ENCODE data around the gene ABI3BP. TPM values are rescaled to one million over a fixed set of nuclear protein-coding genes. Genes with fewer than 3 reads are reported as not detected.

Gene ABI3BP
- total RNA-seq, 1 donor from 2014 or later: 52.6 TPM

DNA sequence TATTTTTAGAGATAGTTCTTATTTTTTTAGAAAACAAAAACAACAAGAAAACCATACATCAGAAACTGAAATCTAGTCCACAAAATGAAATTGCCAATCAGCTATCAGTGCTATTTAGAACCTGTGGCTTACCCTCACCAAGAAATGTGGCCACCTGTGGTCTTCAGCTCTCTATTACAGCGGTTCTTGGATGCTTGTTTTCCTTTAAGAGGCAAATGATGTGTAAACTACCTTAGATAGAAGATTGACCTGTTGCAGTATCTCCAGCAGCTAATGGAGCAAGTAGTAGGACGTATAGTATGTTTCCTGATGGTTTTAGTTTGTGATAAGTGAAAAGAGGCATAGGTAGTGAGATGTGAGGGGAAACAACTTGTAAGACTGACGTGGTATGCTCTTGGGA is 262.7 kb downstream of the ABI3BP start:
- DNase-seq (ENCODE audit: low read depth): no peak

DNA sequence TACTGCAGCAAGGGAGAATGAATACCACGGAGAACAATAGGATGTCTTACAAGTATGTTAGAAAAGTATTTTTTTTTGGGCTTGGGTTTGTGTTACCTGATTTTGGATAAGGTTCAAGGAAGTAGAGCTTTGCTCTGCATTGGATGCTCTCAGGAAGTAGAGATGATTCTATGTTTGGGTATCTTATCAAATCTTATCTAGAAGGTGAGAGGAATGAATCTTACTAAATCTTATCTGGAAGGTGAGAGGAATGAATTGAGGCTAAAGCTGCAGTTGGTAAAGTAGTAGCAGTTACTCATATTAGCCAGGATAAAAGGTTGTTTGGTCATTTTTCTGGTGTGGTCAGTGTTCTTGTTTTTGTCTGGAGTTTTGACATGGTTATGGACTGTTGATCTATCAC is 266.5 kb downstream of the ABI3BP start:
- no peak for DNase-seq (ENCODE audit: low read depth)

DNA sequence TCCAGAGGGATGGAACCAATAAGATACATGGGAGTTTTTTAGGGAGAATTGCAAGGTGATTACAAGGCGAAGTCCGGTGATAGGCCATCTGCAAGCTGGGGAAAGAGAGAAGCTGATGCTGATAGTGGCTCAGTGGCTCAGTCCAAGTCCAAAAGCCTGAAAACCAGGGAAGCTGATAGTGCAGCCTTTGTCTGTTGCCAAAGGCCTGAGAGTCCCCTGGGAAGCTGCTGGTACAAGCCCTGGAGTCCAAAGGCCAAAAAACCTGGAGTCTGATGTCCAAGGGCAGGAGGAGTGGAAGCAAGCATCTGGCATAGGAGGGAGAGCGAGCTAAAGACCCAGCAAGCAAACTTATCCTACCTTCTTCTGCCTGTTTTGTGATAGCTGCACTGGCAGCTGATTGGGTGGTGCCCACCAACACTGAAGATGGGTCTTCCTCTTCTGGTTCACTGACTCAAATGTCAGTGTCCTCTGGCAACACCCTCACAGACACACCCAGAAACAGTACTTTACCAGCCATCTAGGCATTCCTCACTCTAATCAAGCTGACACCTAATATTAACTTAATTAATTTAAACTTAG is 267.2 kb downstream of the ABI3BP start:
- DNase-seq (ENCODE audit: low read depth): no peak

DNA sequence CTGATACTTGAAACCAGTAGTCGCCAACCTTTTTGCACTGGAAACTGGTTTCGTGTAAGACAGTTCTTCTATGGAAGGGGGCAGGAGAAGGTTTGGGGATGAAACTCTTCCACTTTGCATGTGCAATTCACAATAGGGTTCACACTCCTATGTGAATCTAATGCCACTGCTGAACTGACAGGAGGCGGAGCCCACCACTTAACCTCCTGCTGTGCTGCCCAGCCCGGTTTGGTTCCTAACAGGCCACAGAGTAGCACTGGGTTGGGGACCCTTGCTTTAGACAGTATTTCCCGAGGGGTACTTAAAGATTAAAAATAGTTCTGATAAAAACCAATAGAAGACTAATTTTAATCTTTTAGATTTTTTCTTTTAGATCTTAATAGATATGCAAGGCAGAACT is 272.8 kb downstream of the ABI3BP start:
- no peak for DNase-seq (ENCODE audit: low read depth)

DNA sequence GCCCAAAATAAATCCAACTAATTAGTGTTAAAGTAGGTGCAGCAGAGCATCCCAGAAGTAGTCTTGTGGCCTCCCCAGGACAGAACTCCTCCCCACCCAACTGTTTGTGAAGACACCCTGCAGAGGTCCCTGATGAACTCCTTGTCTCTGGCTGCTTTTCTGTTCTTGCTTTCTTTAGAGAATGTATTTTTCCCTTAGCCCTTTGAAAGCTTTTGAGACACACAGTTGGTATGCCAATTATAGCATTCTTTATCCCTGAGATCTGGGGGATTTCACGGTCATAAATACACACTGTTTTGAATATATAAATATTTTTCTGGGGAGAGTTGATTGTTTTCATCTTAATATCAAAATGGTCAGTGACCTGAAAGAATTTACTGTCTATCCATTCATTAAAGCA is 274.1 kb downstream of the ABI3BP start:
- DNase-seq (ENCODE audit: low read depth): no peak

DNA sequence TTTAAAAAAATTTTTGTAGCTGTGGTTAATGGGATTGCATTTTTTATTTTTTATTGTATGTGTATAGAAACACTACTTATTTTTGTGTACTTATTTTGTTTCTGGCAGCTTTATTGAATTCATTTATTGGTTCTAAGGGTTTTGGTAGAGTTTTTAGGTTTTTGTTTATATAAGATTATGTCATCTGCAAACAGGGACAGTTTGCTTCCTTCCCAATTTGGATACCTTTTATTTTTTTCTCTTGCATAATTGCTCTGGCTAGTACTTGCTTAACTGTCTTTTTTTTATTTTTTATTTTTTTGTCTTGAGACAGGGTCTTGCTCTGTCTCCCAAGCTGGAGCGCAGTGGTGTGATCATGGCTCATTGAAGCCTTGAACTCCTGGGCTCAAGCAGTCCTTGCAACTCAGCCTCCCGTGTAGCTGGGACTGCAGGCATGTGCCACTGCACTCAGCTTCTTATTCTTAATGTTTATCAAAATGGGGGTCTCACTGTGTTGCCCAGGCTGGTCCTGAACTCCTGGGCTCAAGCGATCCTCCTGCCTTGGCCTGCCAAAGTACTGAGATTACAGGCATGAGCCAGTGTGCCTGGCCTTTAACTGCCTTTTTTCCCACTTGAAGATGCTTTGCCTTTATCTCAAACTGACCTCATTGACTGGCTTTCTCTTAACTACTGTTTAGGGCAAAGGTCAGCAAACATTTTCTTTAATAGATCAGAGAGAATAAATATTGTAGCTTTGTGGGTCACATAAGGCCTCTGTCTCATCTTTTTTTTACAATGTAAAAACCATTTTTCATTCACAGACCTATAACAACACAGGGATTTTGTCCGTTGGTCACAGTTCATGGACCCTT is 275.4 kb downstream of the ABI3BP start:
- DNase-seq (ENCODE audit: low read depth): no peak

DNA sequence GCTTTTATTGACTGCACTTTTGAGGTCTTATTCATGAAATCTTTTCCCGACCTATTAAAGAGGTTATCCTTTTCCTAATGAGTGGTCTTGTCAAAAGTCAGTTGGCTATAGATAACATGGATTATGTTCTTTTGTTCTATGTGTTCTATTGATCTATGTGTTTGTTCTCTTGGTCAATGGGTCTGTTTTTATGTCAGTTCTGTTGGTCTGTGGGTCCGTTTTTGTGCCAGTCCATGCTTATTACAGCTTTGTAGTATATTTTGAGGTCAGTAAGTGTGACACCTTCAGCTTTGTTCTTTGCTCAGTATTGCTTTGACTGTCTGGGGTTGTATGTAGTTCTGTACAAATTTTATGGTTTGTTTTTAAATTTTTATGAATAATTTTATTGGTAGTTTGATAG is 276.2 kb downstream of the ABI3BP start:
- DNase-seq (ENCODE audit: low read depth): no peak

DNA sequence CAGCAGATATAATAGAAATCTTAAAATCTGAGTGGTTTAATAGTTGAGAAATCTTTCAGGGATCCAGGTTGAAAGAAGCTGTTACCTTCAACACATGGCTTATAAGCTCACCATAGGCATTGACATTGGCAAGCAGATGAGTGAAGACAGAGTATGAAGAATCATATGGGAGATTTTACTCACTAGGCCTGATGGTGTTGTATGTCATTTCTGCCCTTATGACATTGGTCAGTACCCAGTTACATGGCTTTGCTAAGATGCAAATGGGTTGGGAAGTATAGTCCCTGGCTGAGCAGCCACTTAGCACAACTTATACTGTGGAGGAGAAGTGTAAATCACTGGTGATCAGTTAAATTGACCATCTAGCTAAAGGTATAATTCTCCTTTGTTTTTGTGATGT is 278.0 kb downstream of the ABI3BP start:
- no peak for DNase-seq (ENCODE audit: low read depth)

DNA sequence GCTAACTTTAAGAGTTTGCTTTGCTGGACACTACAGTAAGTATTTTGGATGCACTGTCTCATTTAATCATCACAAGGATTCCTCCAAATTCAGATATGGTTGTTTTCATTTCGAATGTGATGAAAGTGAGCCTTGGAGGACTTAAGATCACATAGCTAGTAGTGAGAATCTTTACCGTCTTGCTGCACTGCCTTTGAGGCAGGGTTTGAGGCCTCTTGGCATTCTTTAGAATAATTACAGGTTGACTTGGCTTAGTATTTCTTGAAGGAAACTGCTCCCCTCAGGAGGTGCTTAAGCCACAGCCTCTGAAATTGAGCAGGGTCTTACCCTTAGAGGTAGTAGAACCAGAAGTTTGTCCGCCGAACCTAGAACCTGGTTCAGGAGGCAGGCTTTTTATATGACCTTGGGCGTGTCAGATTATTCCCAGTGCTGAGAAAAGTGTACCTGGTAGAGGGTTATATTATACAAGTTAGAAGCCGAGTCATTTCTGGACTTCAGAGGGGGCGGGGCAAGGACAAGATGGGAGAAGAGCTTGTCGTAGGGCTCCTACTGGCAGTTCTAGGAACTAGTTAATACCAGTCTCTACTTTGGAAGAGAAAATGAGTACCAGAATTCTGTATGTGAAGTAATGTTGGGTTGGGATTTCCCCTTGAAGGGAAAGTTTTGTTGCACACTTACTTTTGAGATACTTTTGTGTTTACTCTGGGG is 282.8 kb downstream of the ABI3BP start:
- DNase-seq (ENCODE audit: low read depth): peak; percentile 61

DNA sequence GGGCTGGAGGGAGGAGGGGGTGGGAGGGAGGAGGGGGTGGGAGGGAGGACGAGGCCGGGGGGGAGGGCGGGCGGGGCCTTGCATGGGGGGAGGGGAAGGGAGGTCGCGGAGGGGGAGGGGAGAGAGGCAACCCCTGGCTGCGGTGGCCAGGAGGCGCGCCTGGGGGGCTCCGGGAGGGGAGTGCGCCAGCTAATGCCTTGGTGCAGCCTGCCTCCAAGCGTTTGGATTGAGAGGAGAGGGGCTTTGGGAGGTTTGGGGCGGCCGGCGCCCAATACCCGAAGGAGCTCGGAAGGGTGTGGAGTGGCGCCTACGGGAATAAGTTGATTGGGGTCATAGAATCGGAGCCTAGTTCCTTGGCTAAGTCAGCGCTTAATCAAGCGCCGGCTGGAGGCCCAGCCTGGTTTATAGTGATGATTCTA is 283.4 kb downstream of the ABI3BP start:
- DNase-seq (ENCODE audit: low read depth): no peak

DNA sequence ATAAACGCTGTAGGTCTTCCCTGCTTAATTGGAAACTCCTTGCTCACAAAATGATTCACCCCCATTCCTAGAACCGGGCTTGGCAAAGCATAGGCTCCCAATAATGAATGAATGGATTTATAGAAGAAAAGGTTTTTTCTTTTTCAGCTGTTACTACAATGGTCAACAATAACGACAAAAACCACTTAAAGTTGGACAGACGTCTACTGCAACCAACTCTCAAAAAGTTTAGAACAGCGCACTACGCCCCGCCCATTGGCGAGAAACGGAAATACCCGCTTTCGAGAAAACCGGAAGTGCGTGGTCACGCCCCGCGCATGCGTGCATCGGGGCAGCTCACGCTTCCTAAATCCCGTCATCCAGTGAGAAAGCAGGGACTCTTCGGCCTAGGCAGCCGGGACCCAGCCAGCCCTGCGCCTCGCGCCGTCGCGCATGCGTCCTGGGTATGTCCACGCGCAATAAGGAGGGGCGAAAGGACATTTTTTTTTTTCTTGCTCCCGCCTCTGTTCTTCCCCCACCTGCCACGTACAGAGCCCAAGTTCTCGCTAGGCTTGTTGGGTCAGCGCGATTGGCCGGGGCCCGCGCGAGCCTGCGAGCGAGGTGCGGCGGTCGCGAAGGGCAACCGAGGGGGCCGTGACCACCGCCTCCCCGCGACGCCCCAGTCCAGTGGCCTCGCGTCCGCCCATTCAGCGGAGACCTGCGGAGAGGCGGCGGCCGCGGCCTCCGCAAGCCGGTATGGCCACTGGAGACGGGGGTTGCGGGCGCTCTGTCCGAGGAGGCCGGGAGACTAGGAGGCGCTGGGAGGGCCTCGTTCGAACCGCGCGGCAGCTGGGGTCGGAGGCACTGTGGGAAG is 284.0 kb downstream of the ABI3BP start, which contains the start of gene TFG:
Gene TFG (plus strand): TSS at position 506 of the 853 bp plus-strand sequence. CDS start 4,192 bp downstream, outside the sequence.
- DNase-seq (ENCODE audit: low read depth): peak; percentile 98

DNA sequence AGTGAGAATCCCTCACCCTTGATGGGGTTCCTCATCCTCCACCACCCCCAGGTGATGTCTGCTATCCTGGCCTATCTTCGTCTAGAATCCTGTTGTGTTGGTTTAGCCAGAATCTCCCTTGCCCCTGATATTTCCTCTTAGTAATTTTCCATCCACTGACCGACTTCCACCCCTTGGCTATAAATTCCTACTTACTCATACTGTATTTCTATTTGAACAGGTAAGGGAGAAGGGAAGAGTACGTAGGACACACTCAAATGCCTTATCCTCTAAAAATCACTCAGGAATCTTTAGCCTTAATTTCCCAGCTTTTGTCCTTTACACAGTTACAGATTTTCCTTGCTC is 284.6 kb downstream of the ABI3BP start:
- no peak for DNase-seq (ENCODE audit: low read depth)

DNA sequence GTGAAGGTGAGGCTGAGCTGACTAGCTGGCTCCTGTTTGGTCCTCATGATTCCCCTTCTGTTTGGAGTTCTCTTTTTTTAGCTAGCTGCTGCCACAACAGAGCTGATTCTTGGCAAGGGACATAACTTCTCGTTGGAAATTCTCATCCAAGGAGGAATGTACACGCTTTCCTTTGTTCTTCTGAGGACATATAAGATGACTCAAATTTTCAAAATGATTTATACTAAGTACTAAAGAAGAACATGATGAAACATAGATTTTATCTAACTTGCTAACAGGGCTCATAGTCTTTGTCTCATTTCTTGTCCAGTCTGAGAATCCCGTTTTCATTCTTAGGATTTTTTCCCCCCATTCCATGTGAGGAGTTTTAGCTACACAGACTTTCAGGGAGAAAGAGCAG is 286.9 kb downstream of the ABI3BP start:
- no peak for DNase-seq (ENCODE audit: low read depth)

DNA sequence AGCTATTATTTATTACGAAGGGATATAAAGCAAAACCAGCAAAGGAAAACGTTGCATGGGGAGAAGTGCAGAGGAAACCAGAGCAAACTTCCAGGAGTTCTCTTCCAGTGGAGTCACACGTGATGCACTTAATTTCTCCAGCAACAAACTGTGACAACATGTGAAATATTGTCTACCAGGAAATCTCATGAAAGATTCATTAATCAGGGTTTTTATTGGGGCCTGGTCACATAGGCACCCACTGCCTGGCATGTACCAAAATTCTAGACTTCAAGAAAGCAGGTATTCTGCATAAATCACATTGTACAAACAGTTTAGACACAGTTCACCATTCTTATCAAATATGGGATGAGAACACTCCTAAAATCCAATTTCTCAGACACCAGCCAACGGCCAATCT is 289.4 kb downstream of the ABI3BP start:
- no peak for DNase-seq (ENCODE audit: low read depth)

DNA sequence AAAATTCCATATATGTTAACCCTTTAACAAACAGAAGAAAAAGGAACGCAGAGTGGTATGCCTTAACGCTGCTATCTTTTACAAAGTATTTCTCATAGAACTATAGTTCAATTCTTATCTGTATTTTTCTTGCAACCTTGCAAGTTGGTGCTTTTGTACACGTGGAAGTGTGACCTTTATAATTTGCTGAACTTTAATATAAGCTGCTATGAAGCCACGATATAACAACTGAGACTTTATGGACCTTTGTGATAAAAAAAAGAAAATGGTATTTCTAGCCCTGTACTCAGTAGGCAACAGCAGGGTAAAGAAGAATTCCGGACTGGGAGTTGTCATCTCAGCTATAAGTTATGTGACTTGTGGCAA is 290.3 kb downstream of the ABI3BP start:
- DNase-seq (ENCODE audit: low read depth): no peak

DNA sequence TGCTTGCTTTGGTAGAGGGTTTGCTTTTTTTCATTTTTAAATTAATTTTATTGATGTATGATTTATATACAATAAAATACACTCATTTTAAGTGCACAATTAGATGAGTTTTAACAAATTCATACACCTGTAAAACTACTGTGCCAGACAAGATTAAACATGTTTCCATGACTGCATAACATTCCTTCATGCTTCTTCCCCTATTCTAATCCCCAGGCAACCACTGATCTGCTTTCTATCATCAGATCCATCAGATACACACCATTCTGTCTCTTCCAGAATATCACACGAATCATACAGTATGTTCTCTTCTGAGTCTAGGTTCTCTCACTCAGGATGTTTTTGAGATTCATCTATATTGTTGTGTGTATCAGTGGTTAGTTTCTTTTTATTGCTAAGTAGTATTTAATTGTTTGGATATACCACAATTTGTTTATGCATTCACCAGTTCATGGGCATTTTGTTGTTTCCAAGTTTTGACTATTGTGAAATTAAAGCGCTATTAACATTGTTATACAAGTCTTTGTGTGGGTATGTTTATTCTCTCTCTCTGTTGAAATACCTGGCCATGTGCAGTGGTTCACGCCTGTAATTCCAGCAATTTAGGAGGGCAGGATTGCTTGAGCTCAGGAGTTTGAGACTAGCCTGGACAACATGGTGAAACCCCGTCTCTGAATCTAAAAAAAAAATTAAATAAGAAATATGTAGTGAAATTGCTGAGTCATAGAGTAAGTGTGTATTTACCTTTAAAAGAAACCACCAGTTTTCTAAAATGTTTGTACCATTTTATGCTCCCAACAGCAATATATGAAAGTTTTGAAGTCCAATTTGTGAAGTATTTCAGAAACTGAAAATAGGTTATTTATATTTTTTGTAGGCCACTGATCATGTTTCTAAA is 290.9 kb downstream of the ABI3BP start:
- no peak for DNase-seq (ENCODE audit: low read depth)

DNA sequence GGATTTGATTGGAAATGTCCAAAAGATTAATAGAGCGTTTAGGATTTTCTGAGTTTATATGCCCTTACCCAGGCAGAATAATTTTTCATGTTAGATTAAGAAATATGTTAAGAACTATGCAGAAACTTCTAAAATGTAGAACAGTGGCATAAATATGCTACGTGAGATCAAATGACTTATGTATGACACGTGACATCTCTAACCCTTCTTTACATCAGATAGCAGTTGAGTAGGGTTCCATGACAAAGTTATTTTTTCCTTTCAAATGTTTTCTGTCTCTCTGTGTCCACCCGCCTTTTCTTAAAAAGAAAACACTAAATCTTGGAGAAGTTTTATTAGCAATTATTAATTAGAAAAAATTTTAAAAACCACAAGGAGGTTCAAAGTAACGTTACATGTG is 292.5 kb downstream of the ABI3BP start:
- DNase-seq (ENCODE audit: low read depth): no peak

All from renal cortical epithelial cell (primary cell).